ENCODE data around the gene IPO9. TPM values are rescaled to one million over a fixed set of nuclear protein-coding genes. Genes with fewer than 3 reads are reported as not detected.
A peak's percentile ranks its signal among the peaks of the same experiment; 100 is the strongest.

IPO9 gene
- total RNA-seq, 2 experiments from 2014 or later = 67.6 to 67.9 TPM

GRCh38 chr1:201859424-201859823 lies 30.5 kb downstream of the IPO9 start:
- CTCF ChIA-PET = interaction anchor here (1.1 kb wide), 1 partner anchor 30 kb away, joined by 3 read pairs; the partner anchor contains the start of gene IPO9
- Mint-ChIP-seq H3K27me3 (no peaks in the 10 kb centered on the region), H3K36me3 (peaks cover 54% of the 10 kb centered on the region), H3K27ac (no peak overlapping the region), H3K4me3 (no peak overlapping the region), H3K4me1 (ENCODE audit: low read depth) (no peaks in the 10 kb centered on the region), H3K9me3 (no peaks in the 10 kb centered on the region)
- POLR2A ChIA-PET = no interaction called here
- no peak for DNase-seq
- intact Hi-C loops (cut with micrococcal nuclease) = no loop called here

DNA sequence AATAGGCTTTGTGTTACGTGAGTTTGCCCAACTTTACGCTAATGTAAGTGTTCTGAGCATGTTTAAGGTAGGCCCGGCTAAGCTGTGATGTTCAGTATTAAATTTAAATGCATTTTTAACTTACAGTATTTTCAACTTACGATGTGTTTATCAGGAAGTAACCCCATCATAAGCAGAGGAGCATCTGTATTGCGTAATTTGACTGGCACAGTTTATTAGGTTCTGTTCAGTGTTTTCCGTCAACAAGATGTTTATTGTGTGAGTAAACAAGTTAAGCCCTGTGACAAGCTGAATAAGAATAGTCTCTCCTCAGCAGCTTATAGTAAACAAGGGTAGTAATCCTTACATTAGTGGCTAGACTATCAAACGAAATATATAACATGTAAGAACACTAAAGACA lies 32.5 kb downstream of the IPO9 start:
- no peak overlapping the region for H3K27ac Mint-ChIP-seq

DNA sequence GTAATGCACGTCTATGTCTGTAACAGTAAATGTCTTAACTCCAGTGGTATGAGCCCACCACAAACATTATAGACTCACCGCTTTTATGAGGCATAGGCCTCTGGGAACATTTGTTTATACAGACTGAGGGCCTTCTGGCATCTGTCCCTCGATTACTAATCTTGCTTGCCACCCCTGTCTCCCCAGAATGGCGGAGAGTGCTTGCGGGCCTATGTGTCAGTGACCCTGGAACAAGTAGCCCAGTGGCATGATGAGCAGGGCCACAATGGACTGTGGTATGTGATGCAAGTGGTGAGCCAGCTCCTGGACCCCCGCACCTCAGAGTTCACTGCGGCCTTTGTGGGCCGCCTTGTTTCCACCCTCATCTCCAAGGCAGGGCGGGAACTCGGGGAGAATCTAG lies 41.4 kb downstream of the IPO9 start:
- intact Hi-C loops (cut with micrococcal nuclease) = no loop called here
- Mint-ChIP-seq H3K36me3 (peaks cover 56% of the 10 kb centered on the region), H3K4me3 (no peak overlapping the region), H3K27me3 (no peaks in the 10 kb centered on the region), H3K4me1 (ENCODE audit: low read depth) (no peaks in the 10 kb centered on the region), H3K9me3 (no peaks in the 10 kb centered on the region), H3K27ac (no peak overlapping the region)
- DNase-seq = no peak
- CTCF ChIA-PET = interaction anchor here (1.8 kb wide), 1 partner anchor 26 kb away, joined by 5 read pairs; no protein-coding TSS in a partner anchor
- POLR2A ChIA-PET = no interaction called here

More for the DNA sequence above, 32.5 kb downstream of the IPO9 start:
- Mint-ChIP-seq H3K4me1 (ENCODE audit: low read depth) (no peaks in the 10 kb centered on the region), H3K27me3 (no peaks in the 10 kb centered on the region), H3K9me3 (no peaks in the 10 kb centered on the region), H3K36me3 (peaks cover 40% of the 10 kb centered on the region), H3K4me3 (no peak overlapping the region)
- ChIA-PET CTCF (no interaction called here), POLR2A (no interaction called here)
- intact Hi-C loops (cut with micrococcal nuclease) = no loop called here
- DNase-seq = no peak

GRCh38 chr1:201874672-201875071 lies 45.7 kb downstream of the IPO9 start:
- ChIA-PET CTCF (interaction anchor here (1.0 to 2.4 kb wide), 3 partner anchors 8 to 261 kb away, joined by 3 to 9 read pairs (median 3); no protein-coding TSS in a partner anchor), POLR2A (interaction anchor here (0.9 kb wide), 1 partner anchor 84 kb away, joined by 5 read pairs; no protein-coding TSS in a partner anchor)
- intact Hi-C loops (cut with micrococcal nuclease) = no loop called here
- DNase-seq = no peak
- Mint-ChIP-seq H3K36me3 (peaks cover 44% of the 10 kb centered on the region), H3K9me3 (no peaks in the 10 kb centered on the region), H3K4me3 (no peak overlapping the region), H3K4me1 (ENCODE audit: low read depth) (no peaks in the 10 kb centered on the region), H3K27ac (no peak overlapping the region), H3K27me3 (no peaks in the 10 kb centered on the region)

GRCh38 chr1:201876148-201876818 lies 47.3 kb downstream of the IPO9 start:
- peaks cover 32% of the 10 kb centered on the region for H3K36me3 Mint-ChIP-seq
- no peaks in the 10 kb centered on the region for H3K27me3 Mint-ChIP-seq
- no peaks in the 10 kb centered on the region for H3K4me1 Mint-ChIP-seq (ENCODE audit: low read depth)
- no peak overlapping the region for H3K27ac Mint-ChIP-seq
- no peak for DNase-seq
- ChIA-PET CTCF (interaction anchor here (0.9 kb wide), 1 partner anchor 109 kb away, joined by 4 read pairs; no protein-coding TSS in a partner anchor), POLR2A (no interaction called here)
- no peak overlapping the region for H3K4me3 Mint-ChIP-seq
- intact Hi-C loops (cut with micrococcal nuclease) = no loop called here
- no peaks in the 10 kb centered on the region for H3K9me3 Mint-ChIP-seq

DNA sequence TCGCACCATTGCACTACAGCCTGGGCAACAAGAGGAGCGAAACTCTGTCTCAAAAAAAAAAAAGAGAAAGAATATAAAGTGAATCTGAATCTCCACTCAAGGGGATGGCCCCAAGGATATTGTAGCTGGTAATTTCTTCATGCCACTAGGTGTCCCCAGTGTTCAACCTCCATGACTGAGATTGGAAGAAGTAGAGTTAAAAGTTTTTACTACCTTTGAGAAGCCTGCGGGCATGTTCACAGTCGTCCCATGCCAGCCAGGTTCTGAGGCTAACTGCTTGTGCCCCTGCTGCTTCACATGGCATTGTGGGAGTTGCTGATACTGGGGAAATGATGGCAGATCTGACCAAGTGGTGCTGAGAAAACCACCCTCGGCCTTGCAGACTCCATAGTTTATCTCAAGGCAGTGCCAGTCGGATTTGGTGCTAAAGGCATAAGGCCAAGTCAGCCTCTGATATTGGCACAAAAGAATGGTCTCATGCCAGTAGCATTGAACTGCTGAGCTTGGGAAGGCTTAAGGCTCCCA lies 49.0 kb downstream of the IPO9 start:
- Mint-ChIP-seq H3K36me3 (peaks cover 19% of the 10 kb centered on the region), H3K4me3 (no peak overlapping the region), H3K27me3 (no peaks in the 10 kb centered on the region), H3K27ac (no peak overlapping the region), H3K4me1 (ENCODE audit: low read depth) (no peaks in the 10 kb centered on the region), H3K9me3 (no peaks in the 10 kb centered on the region)
- POLR2A ChIA-PET = no interaction called here
- intact Hi-C loops (cut with micrococcal nuclease) = no loop called here
- DNase-seq = peak; percentile 17
- CTCF ChIA-PET = interaction anchor here (0.6 to 2.1 kb wide), 16 partner anchors 9 to 240 kb away, joined by 3 to 27 read pairs (median 4); partner anchors contain the start of genes IPO9 and SHISA4

DNA sequence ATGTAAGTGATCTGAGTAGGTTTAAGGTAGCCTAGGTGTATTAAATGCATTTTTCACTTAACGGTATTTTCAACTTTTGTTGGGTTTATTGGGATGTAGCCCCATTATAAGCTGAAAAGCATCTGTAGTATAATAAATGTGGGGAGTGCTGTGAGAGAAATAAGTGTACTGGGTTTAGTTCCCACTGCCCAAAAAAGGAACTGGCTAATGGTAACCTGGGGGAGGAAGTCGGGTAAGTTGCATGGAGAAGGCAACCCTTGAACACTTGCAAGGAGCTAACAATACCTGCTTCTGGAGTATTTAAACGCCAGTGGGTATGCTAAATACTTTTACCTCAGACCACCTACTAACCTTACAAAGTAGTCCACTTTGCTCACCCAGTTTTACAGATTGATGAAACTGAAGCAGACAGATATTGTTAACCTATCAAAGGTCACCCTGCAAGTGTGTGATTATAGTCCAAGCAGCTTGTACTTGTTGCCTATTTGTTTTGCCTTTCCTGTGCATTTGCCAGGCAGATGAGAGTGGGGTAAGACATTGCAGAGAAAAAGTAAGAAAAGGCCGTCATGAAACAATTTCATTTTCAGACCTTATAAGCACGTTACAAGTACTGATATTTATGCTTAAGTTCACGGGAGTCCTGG lies 52.1 kb downstream of the IPO9 start:
- Mint-ChIP-seq H3K36me3 (peaks cover 7% of the 10 kb centered on the region), H3K27ac (no peak overlapping the region), H3K27me3 (no peaks in the 10 kb centered on the region), H3K4me3 (no peak overlapping the region), H3K4me1 (ENCODE audit: low read depth) (peaks cover 5% of the 10 kb centered on the region), H3K9me3 (no peaks in the 10 kb centered on the region)
- no peak for DNase-seq
- intact Hi-C loops (cut with micrococcal nuclease) = no loop called here
- ChIA-PET CTCF (interaction anchor here (1.5 to 5.9 kb wide), 4 partner anchors 15 to 92 kb away, joined by 3 to 55 read pairs (median 6); partner anchors contain the start of gene IPO9), POLR2A (interaction anchor here (0.7 kb wide), 1 partner anchor 32 kb away, joined by 3 read pairs; no protein-coding TSS in a partner anchor)

- H3K9me3 Mint-ChIP-seq = no peaks in the 10 kb centered on the region
- peaks cover 5% of the 10 kb centered on the region for H3K4me1 Mint-ChIP-seq (ENCODE audit: low read depth)
- POLR2A ChIA-PET = interaction anchor here (1.3 kb wide), 1 partner anchor 14 kb away, joined by 3 read pairs; no protein-coding TSS in a partner anchor
- CTCF ChIA-PET = interaction anchor here (2.0 to 5.9 kb wide), 2 partner anchors 14 to 91 kb away, joined by 9 to 55 read pairs; no protein-coding TSS in a partner anchor
- intact Hi-C loops (cut with micrococcal nuclease) = no loop called here
- H3K27me3 Mint-ChIP-seq = peaks cover under 1% of the 10 kb centered on the region
- H3K27ac Mint-ChIP-seq = no peak overlapping the region
- no peak overlapping the region for H3K4me3 Mint-ChIP-seq
- DNase-seq = no peak
- peaks cover 5% of the 10 kb centered on the region for H3K36me3 Mint-ChIP-seq
Measured at GRCh38 chr1:201881617-201882016, 52.7 kb downstream of the IPO9 start.

GRCh38 chr1:201882665-201883132 lies 53.7 kb downstream of the IPO9 start:
- CTCF ChIA-PET = interaction anchor here (0.7 to 5.9 kb wide), 5 partner anchors 8 to 64 kb away, joined by 3 to 55 read pairs (median 3); no protein-coding TSS in a partner anchor
- H3K9me3 Mint-ChIP-seq = no peaks in the 10 kb centered on the region
- DNase-seq = no peak
- H3K36me3 Mint-ChIP-seq = peaks cover 2% of the 10 kb centered on the region
- peaks cover 8% of the 10 kb centered on the region for H3K27me3 Mint-ChIP-seq
- H3K4me3 Mint-ChIP-seq = no peak overlapping the region
- POLR2A ChIA-PET = interaction anchor here (1.3 to 1.6 kb wide), 2 partner anchors 11 to 13 kb away, joined by 3 to 4 read pairs; no protein-coding TSS in a partner anchor
- no peak overlapping the region for H3K27ac Mint-ChIP-seq
- H3K4me1 Mint-ChIP-seq (ENCODE audit: low read depth) = peaks cover 5% of the 10 kb centered on the region
- intact Hi-C loops (cut with micrococcal nuclease) = no loop called here

DNA sequence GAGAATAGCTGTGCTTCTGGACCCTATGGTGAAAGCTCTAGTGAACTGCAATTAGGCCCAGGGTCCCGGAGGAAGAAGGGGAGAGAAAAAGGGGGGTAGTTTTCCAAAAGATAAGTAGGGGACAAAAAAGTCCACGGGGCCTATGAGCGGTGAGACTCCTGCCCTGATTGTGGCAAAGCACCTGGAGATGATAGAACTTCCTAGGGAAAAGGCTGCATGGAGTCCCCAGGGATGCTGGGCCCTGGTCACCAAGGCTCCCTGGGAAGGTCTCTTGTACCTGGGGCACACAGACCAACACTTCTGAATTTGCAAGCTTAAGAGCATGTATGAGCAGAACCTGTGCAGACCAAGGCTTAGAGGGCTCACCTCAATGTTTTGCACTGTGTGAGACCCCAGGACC lies 54.3 kb downstream of the IPO9 start:
- ChIA-PET POLR2A (interaction anchor here (1.6 kb wide), 1 partner anchor 10 kb away, joined by 4 read pairs; no protein-coding TSS in a partner anchor), CTCF (interaction anchor here (0.7 to 5.9 kb wide), 5 partner anchors 9 to 65 kb away, joined by 3 to 55 read pairs (median 3); no protein-coding TSS in a partner anchor)
- intact Hi-C loops (cut with micrococcal nuclease) = no loop called here
- Mint-ChIP-seq H3K36me3 (no peaks in the 10 kb centered on the region), H3K4me1 (ENCODE audit: low read depth) (peaks cover 5% of the 10 kb centered on the region), H3K9me3 (no peaks in the 10 kb centered on the region), H3K27me3 (peaks cover 14% of the 10 kb centered on the region), H3K4me3 (no peak overlapping the region), H3K27ac (no peak overlapping the region)
- no peak for DNase-seq

DNA sequence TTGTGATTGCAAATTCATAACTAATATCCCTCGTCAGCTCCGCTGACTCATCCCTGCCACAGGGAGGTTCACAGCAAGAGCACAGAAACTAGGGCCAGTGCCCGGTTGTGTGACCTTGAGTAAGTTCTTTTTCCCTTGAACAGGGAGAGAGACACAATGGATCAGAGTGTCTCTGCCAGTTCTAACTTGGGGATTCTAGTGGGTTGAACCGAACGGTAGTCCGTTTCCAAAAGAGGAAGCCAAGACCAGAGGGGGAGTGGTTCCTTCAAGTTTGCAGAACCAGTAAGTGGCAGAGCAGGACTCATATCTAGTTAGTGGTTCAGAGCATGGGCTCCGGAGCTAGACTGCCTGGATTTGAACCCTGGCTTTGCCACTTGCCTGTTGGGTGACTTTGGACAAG lies 54.8 kb downstream of the IPO9 start:
- H3K4me1 Mint-ChIP-seq (ENCODE audit: low read depth) = peaks cover 5% of the 10 kb centered on the region
- peak; percentile 29 for DNase-seq
- H3K36me3 Mint-ChIP-seq = no peaks in the 10 kb centered on the region
- CTCF ChIA-PET = interaction anchor here (1.7 to 5.9 kb wide), 2 partner anchors 12 to 16 kb away, joined by 4 to 55 read pairs; no protein-coding TSS in a partner anchor
- H3K27me3 Mint-ChIP-seq = peaks cover 16% of the 10 kb centered on the region
- H3K4me3 Mint-ChIP-seq = no peak overlapping the region
- no peak overlapping the region for H3K27ac Mint-ChIP-seq
- H3K9me3 Mint-ChIP-seq = no peaks in the 10 kb centered on the region
- intact Hi-C loops (cut with micrococcal nuclease) = no loop called here
- POLR2A ChIA-PET = interaction anchor here (0.8 to 1.6 kb wide), 2 partner anchors 10 to 17 kb away, joined by 4 read pairs; no protein-coding TSS in a partner anchor

All from activated CD4-positive, alpha-beta memory T cell treated with anti-CD3 and anti-CD28 coated beads for 36 hours (primary cell).